Esophagus muscularis mucosa (tissue), 4 donors: ENCODE results near the gene CAPN8.

Experiments used
- CTCF ChIP-seq, 3 experiments: fragments of 200-600 bp in 2 of 3; fragments of 450-650 bp in 1 of 3; sonication (generic) in 2 of 3; IDR thresholded peaks; one replicate each; pipeline ENCODE4 v1.5.1; 2017 to 2019; ENCODE audit warnings: antibody characterized with exemption in 3 of 3, mild to moderate bottlenecking in 2 of 3, moderate library complexity in 1 of 3
- EP300 ChIP-seq: sonication (generic); formaldehyde crosslinking; IDR thresholded peaks from one replicate; pipeline ENCODE4 v1.6.1; 2017; ENCODE audit warnings: antibody characterized with exemption
- POLR2A ChIP-seq: fragments of 450-650 bp; IDR thresholded peaks from one replicate; pipeline ENCODE4 v1.6.1; 2017; ENCODE audit warnings: antibody characterized with exemption, moderate library complexity, mild to moderate bottlenecking, low read depth
- POLR2AphosphoS5 ChIP-seq, 2 donors: sonication (generic); formaldehyde crosslinking; IDR thresholded peaks; one replicate each; pipeline ENCODE4 v1.6.1; 2017; ENCODE audit warnings: antibody characterized with exemption in 2 of 2

- TF ChIP-seq CTCF (IDR thresholded peaks at IDR 0.05) = no peak
- no peak for TF ChIP-seq EP300
- TF ChIP-seq POLR2AphosphoS5 (IDR thresholded peaks at IDR 0.05) = no peak
- no peak for TF ChIP-seq POLR2A
These were observed 2.6 kb downstream of the CAPN8 start for GRCh38 chr1:223662943-223663342.
